CD4-positive, alpha-beta T cell treated with Interleukin-1 beta for 1 hour (primary cell): ENCODE data around the gene NFKB1.
"Not testable (repeated sequence)": the region's sequence is repeated elsewhere in the genome, so short reads cannot be mapped to it uniquely, and the experiment has no call there.

Source experiments
- DNase-seq, 2 donors: peaks; one replicate each; pipeline ENCODE4 v3.0.0-alpha.2; 2020 to 2022

Gene NFKB1

GRCh38 chr4:102601586-102602227 is 100.5 kb downstream of the NFKB1 start:
- DNase-seq: no peak

- DNase-seq: no peak
These were observed 103.2 kb downstream of the NFKB1 start for GRCh38 chr4:102604222-102604940.

- DNase-seq: no peak
These were observed 105.1 kb downstream of the NFKB1 start for GRCh38 chr4:102606261-102606660.

GRCh38 chr4:102606846-102607450 is 105.8 kb downstream of the NFKB1 start:
- no peak for DNase-seq

GRCh38 chr4:102608190-102608589 is 107.0 kb downstream of the NFKB1 start:
- no peak for DNase-seq

- no peak for DNase-seq
These were observed 108.8 kb downstream of the NFKB1 start for GRCh38 chr4:102610007-102610406.

GRCh38 chr4:102610476-102610875 is 109.3 kb downstream of the NFKB1 start:
- no peak for DNase-seq

- no peak for DNase-seq
These were observed 111.1 kb downstream of the NFKB1 start for GRCh38 chr4:102612210-102612609.

GRCh38 chr4:102612824-102613366 is 111.7 kb downstream of the NFKB1 start:
- DNase-seq: peak; percentile 54 to 71

- peak; percentile 57 to 65 for DNase-seq
These were observed 113.6 kb downstream of the NFKB1 start for GRCh38 chr4:102614801-102615200.

- no peak for DNase-seq
These were observed 115.5 kb downstream of the NFKB1 start for GRCh38 chr4:102616636-102617035.

GRCh38 chr4:102619021-102619420 is 117.9 kb downstream of the NFKB1 start:
- DNase-seq: not testable (repeated sequence)

GRCh38 chr4:102619776-102620631 is 118.8 kb downstream of the NFKB1 start:
- not testable (repeated sequence) for DNase-seq

GRCh38 chr4:102620697-102621497 is 119.7 kb downstream of the NFKB1 start:
- DNase-seq: peak in 1 of 2 donors; percentile 42

- DNase-seq: no peak
These were observed 122.5 kb downstream of the NFKB1 start for GRCh38 chr4:102623622-102624021.

- no peak for DNase-seq
These were observed 123.3 kb downstream of the NFKB1 start for GRCh38 chr4:102624505-102624904.

GRCh38 chr4:102625232-102625930 is 124.2 kb downstream of the NFKB1 start:
- peak; percentile 78 to 82 for DNase-seq

- DNase-seq: no peak
These were observed 126.8 kb downstream of the NFKB1 start for GRCh38 chr4:102627831-102628523.

GRCh38 chr4:102629673-102630072 is 128.5 kb downstream of the NFKB1 start:
- no peak for DNase-seq

- no peak for DNase-seq
These were observed 130.5 kb downstream of the NFKB1 start for GRCh38 chr4:102631616-102632015.
